Stimulated activated CD8-positive, alpha-beta memory T cell treated with anti-CD3 and anti-CD28 coated beads, Interleukin-4, amount 100 ng/mL, for 1 hour (primary cell): ENCODE measurements around the gene ZNF764.
A peak's percentile ranks its signal among the peaks of the same experiment; 100 is the strongest.
"Not testable (repeated sequence)": the region's sequence is repeated elsewhere in the genome, so short reads cannot be mapped to it uniquely, and the experiment has no call there.

ENCODE experiments used
- DNase-seq, 2 donors: peaks; one replicate each; pipeline ENCODE4 v3.0.0-alpha.2; 2020; ENCODE audit warnings: low read depth in 2 of 2, low spot score in 1 of 2

ZNF764 gene

GRCh38 chr16:30557957-30558788 is at the start of gene ZNF764:
TSS of gene ZNF764 (minus strand) at chr16:30558374. CDS start at chr16:30558182, 192 bp downstream.
- DNase-seq: peak; percentile 86 to 94

GRCh38 chr16:30606004-30606403 is 47.8 kb upstream of the ZNF764 start:
- DNase-seq: no peak

- no peak for DNase-seq
These were observed 47.0 kb upstream of the ZNF764 start for GRCh38 chr16:30605158-30605557.

- DNase-seq: no peak
These were observed 46.3 kb upstream of the ZNF764 start for GRCh38 chr16:30604316-30604947.

GRCh38 chr16:30603945-30604315 is 45.8 kb upstream of the ZNF764 start:
- no peak for DNase-seq

GRCh38 chr16:30602616-30603277 is 44.6 kb upstream of the ZNF764 start:
- no peak for DNase-seq

GRCh38 chr16:30601966-30602365 is 43.8 kb upstream of the ZNF764 start:
- DNase-seq: no peak

GRCh38 chr16:30600929-30601328 is 42.8 kb upstream of the ZNF764 start:
- no peak for DNase-seq

GRCh38 chr16:30600215-30600614 is 42.0 kb upstream of the ZNF764 start:
- no peak for DNase-seq

GRCh38 chr16:30592871-30593270 is 34.7 kb upstream of the ZNF764 start:
- no peak for DNase-seq

GRCh38 chr16:30590869-30591268 is 32.7 kb upstream of the ZNF764 start:
- not testable (repeated sequence) for DNase-seq

GRCh38 chr16:30589582-30589981 is 31.4 kb upstream of the ZNF764 start:
- DNase-seq: not testable (repeated sequence)

GRCh38 chr16:30588651-30589050 is 30.5 kb upstream of the ZNF764 start:
- DNase-seq: no peak

GRCh38 chr16:30585400-30586191 is 27.4 kb upstream of the ZNF764 start, which contains the start of gene ZNF785:
TSS of gene ZNF785 (minus strand) at chr16:30585697. CDS start at chr16:30585611, 86 bp downstream.
- DNase-seq: peak; percentile 69 to 86

GRCh38 chr16:30585022-30585399 is 26.8 kb upstream of the ZNF764 start:
- no peak for DNase-seq

GRCh38 chr16:30582611-30583340 is 24.6 kb upstream of the ZNF764 start:
- DNase-seq: no peak

- DNase-seq: no peak
These were observed 23.3 kb upstream of the ZNF764 start for GRCh38 chr16:30581457-30581856.

- no peak for DNase-seq
These were observed 16.5 kb upstream of the ZNF764 start for GRCh38 chr16:30574678-30575077.

GRCh38 chr16:30571445-30572322 is 13.5 kb upstream of the ZNF764 start, which contains the start of gene ZNF688:
TSS of gene ZNF688 (minus strand) at chr16:30571714. CDS start at chr16:30571629, 85 bp downstream.
- DNase-seq: peak; percentile 76 to 87
